WTC11 (cell line): ENCODE results near the gene OSBPL5. TPM values are rescaled to one million over a fixed set of nuclear protein-coding genes. Genes with fewer than 3 reads are reported as not detected.

Experiments used
- ATAC-seq: fragments of 200-7000 bp; cut with Tn5 transposase; 2 replicates; pipeline ENCODE4 v1.10.0; 2021; ENCODE audit warnings: mild to moderate bottlenecking, moderate library complexity
- CTCF ChIA-PET: fragments of 300-600 bp; sonication (Branson Sonifier 250); formaldehyde crosslinking; loops from one replicate; lab custom pipeline; 2021; ENCODE audit warnings: antibody characterized with exemption; lab: Charles Lee
- POLR2A ChIA-PET: fragments of 350-600 bp; sonication (Branson Sonifier 250); formaldehyde crosslinking; loops from one replicate; lab custom pipeline; 2021; ENCODE audit warnings: antibody characterized with exemption; lab: Charles Lee
- DNase-seq: peaks from one replicate; pipeline ENCODE4 v3.0.0; 2021; ENCODE audit warnings: low spot score
- H3K27ac Mint-ChIP-seq: 2 replicates; pipeline ENCODE4 v1.8.0; 2021; ENCODE audit warnings: mixed read lengths
- H3K27me3 Mint-ChIP-seq: 2 replicates; pipeline ENCODE4 v1.8.0; 2021; ENCODE audit warnings: low read depth, mild to moderate bottlenecking, moderate library complexity, mixed read lengths
- H3K36me3 Mint-ChIP-seq: 2 replicates; pipeline ENCODE4 v1.8.0; 2021; ENCODE audit warnings: mixed read lengths
- H3K4me1 Mint-ChIP-seq: 2 replicates; pipeline ENCODE4 v1.8.0; 2022; ENCODE audit warnings: mixed read lengths
- H3K4me3 Mint-ChIP-seq: 2 replicates; pipeline ENCODE4 v1.8.0; 2021; ENCODE audit warnings: mild to moderate bottlenecking, moderate library complexity, mixed read lengths
- H3K9me3 Mint-ChIP-seq: 2 replicates; pipeline ENCODE4 v1.8.0; 2021; ENCODE audit warnings: mixed read lengths
- ATF2 ChIP-seq: sonication (generic); formaldehyde crosslinking; IDR thresholded peaks from 2 replicates; pipeline ENCODE4 v1.8.1; 2022; ENCODE audit warnings: low read depth, missing genetic modification reagents, borderline replicate concordance
- ATF3 ChIP-seq: sonication (generic); formaldehyde crosslinking; conservative IDR thresholded peaks from 2 replicates; pipeline ENCODE4 v1.8.1; 2022; ENCODE audit warnings: mild to moderate bottlenecking, missing genetic modification reagents
- FOXJ3 ChIP-seq: sonication (generic); formaldehyde crosslinking; IDR thresholded peaks from 2 replicates; pipeline ENCODE4 v1.9.0; 2021; ENCODE audit warnings: missing genetic modification reagents, mild to moderate bottlenecking, borderline replicate concordance
- JAZF1 ChIP-seq: fragments of 250-450 bp; sonication (Bioruptor Pico); IDR thresholded peaks from 2 replicates; pipeline ENCODE4 v1.9.0; 2021; ENCODE audit warnings: moderate library complexity, mild to moderate bottlenecking, inconsistent platforms
- MXD4 ChIP-seq: fragments of 250-450 bp; sonication (Bioruptor Pico); IDR thresholded peaks from 2 replicates; pipeline ENCODE4 v1.8.0; 2021; ENCODE audit warnings: mild to moderate bottlenecking, moderate library complexity, borderline replicate concordance
- NFATC4 ChIP-seq: fragments of 250-450 bp; sonication (Bioruptor Pico); IDR thresholded peaks from 2 replicates; pipeline ENCODE4 v1.9.0; 2021; ENCODE audit warnings: mild to moderate bottlenecking
- NR1H2 ChIP-seq: sonication (generic); formaldehyde crosslinking; IDR thresholded peaks from 2 replicates; pipeline ENCODE4 v1.9.0; 2021; ENCODE audit warnings: mild to moderate bottlenecking, moderate library complexity, missing genetic modification reagents
- OVOL2 ChIP-seq: fragments of 250-450 bp; sonication (Bioruptor Pico); IDR thresholded peaks from 2 replicates; pipeline ENCODE4 v1.9.0; 2021; ENCODE audit warnings: mild to moderate bottlenecking, borderline replicate concordance
- PRDM15 ChIP-seq: sonication (generic); formaldehyde crosslinking; IDR thresholded peaks from 2 replicates; pipeline ENCODE4 v1.8.0; 2022; ENCODE audit warnings: missing genetic modification reagents
- PRRX2 ChIP-seq: fragments of 250-450 bp; sonication (Bioruptor Pico); IDR thresholded peaks from 2 replicates; pipeline ENCODE4 v1.8.0; 2021; ENCODE audit warnings: mild to moderate bottlenecking
- RELA ChIP-seq: sonication (generic); formaldehyde crosslinking; IDR thresholded peaks from 2 replicates; pipeline ENCODE4 v1.8.1; 2022; ENCODE audit warnings: missing genetic modification reagents, mild to moderate bottlenecking, borderline replicate concordance
- TP53 ChIP-seq: sonication (generic); formaldehyde crosslinking; IDR thresholded peaks from 2 replicates; pipeline ENCODE4 v1.8.1; 2023; ENCODE audit warnings: mild to moderate bottlenecking, missing genetic modification reagents
- USF1 ChIP-seq: sonication (generic); formaldehyde crosslinking; IDR thresholded peaks from 2 replicates; pipeline ENCODE4 v1.8.0; 2022; ENCODE audit warnings: mild to moderate bottlenecking, missing genetic modification reagents
- ZNF121 ChIP-seq: sonication (generic); formaldehyde crosslinking; IDR thresholded peaks from 2 replicates; pipeline ENCODE4 v1.8.0; 2023; ENCODE audit warnings: missing genetic modification reagents
- ZNF219 ChIP-seq: sonication (generic); formaldehyde crosslinking; IDR thresholded peaks from 2 replicates; pipeline ENCODE4 v1.8.0; 2023; ENCODE audit warnings: missing genetic modification reagents, mild to moderate bottlenecking, borderline replicate concordance
- ZNF232 ChIP-seq: sonication (generic); formaldehyde crosslinking; IDR thresholded peaks from 2 replicates; pipeline ENCODE4 v1.8.0; 2022; ENCODE audit warnings: mild to moderate bottlenecking, missing genetic modification reagents
- ZNF281 ChIP-seq: sonication (generic); formaldehyde crosslinking; IDR thresholded peaks from 2 replicates; pipeline ENCODE4 v1.8.0; 2023; ENCODE audit warnings: mild to moderate bottlenecking, missing genetic modification reagents
- ZNF317 ChIP-seq: sonication (generic); formaldehyde crosslinking; IDR thresholded peaks from 2 replicates; pipeline ENCODE4 v1.8.1; 2023; ENCODE audit warnings: low read depth, mild to moderate bottlenecking, moderate library complexity, missing genetic modification reagents, borderline replicate concordance
- ZNF425 ChIP-seq: fragments of 250-450 bp; sonication (Bioruptor Pico); conservative IDR thresholded peaks from 2 replicates; pipeline ENCODE4 v1.9.0; 2021; ENCODE audit warnings: mild to moderate bottlenecking
- total RNA-seq: library from RNA; stranded (reverse); gene quantifications from 3 replicates; pipeline ENCODE4 v1.2.3, GENCODE V29; 2021

Gene OSBPL5
- total RNA-seq, 1 experiment from 2014 or later = 17.7 TPM

- DNase-seq = no peak
- no peak for TF ChIP-seq RELA
- TF ChIP-seq ATF2 (CRISPR knock-in tag) = no peak
- no peak for TF ChIP-seq ZNF281 (CRISPR knock-in tag)
- H3K36me3 Mint-ChIP-seq = peaks cover 4% of the 10 kb centered on the region; the same call in 1 of the 2 replicates
- no peak for ATAC-seq
- CTCF ChIA-PET = no interaction called here
- no peak overlapping the region for H3K27ac Mint-ChIP-seq
- H3K4me1 Mint-ChIP-seq = peaks cover 43% of the 10 kb centered on the region
- no peak overlapping the region for H3K4me3 Mint-ChIP-seq
- POLR2A ChIA-PET = no interaction called here
- H3K27me3 Mint-ChIP-seq = peaks cover 10% of the 10 kb centered on the region
- H3K9me3 Mint-ChIP-seq = peaks cover 4% of the 10 kb centered on the region
These were observed 26.6 kb upstream of the OSBPL5 start for GRCh38 chr11:3191586-3192324.

- Mint-ChIP-seq H3K27me3 (peaks cover 10% of the 10 kb centered on the region), H3K4me3 (no peak overlapping the region), H3K27ac (no peak overlapping the region)
These were observed 25.5 kb upstream of the OSBPL5 start for GRCh38 chr11:3190600-3190999.

More at GRCh38 chr11:3190600-3190999, 25.5 kb upstream of the OSBPL5 start:
- peaks cover 4% of the 10 kb centered on the region for H3K9me3 Mint-ChIP-seq
- peaks cover 4% of the 10 kb centered on the region; the same call in 1 of the 2 replicates for H3K36me3 Mint-ChIP-seq
- TF ChIP-seq MXD4 = no peak
- TF ChIP-seq PRDM15 = no peak
- no peak for TF ChIP-seq TP53
- TF ChIP-seq NFATC4 (CRISPR knock-in tag) = no peak
- no peak for TF ChIP-seq ZNF121 (CRISPR knock-in tag)
- TF ChIP-seq ZNF219 (CRISPR knock-in tag) = no peak
- TF ChIP-seq OVOL2 (CRISPR knock-in tag) = no peak
- no peak for TF ChIP-seq USF1 (CRISPR knock-in tag)
- TF ChIP-seq PRRX2 (CRISPR knock-in tag) = no peak
- no peak for TF ChIP-seq ZNF232 (CRISPR knock-in tag)
- no peak for TF ChIP-seq ZNF317 (CRISPR knock-in tag)
- no peak for TF ChIP-seq ZNF425 (CRISPR knock-in tag)
- no peak for TF ChIP-seq ATF3 (CRISPR knock-in tag)
- TF ChIP-seq JAZF1 (CRISPR knock-in tag) = no peak
- no peak for TF ChIP-seq NR1H2 (CRISPR knock-in tag)
- no peak for TF ChIP-seq FOXJ3 (CRISPR knock-in tag)
- no peak for ATAC-seq
- no peak for DNase-seq
- ChIA-PET CTCF (interaction anchor here (1.1 to 1.9 kb wide), 3 partner anchors 22 to 50 kb away, joined by 3 to 8 read pairs (median 4); partner anchors contain the start of gene MRGPRG), POLR2A (no interaction called here)
- H3K4me1 Mint-ChIP-seq = peaks cover 43% of the 10 kb centered on the region
